ENCODE results near the gene SLC9A9. TPM values are rescaled to one million over a fixed set of nuclear protein-coding genes. Genes with fewer than 3 reads are reported as not detected.
A peak's percentile ranks its signal among the peaks of the same experiment; 100 is the strongest.

The SLC9A9 gene
- total and polyA plus RNA-seq, 12 donors = 1.3 to 8.4 (median 3.0) TPM

DNA sequence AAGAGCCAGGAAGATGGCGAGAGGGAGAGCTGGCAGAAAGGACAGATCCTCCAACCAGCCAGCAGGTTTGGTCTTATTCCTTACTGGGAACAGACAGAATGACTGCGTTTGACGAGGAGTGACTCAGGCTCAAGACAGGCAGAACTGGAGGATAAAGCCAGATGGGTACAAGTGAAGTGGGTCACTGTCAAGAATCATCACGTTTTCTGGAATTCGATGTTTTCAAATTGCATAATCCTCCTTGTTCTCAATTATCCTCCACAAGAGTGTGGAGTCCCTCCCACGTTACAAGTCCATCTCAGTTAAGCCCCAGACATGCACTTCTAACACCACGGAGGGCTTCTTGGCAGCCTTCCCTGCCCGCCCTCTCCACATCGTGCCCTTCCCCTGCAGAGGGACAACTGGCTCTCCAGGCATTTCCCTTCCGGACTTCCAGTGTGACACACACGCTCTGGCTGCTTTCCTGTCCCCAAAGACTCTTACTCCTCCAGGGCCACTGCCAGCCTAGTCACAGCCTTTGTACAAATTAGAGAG lies 545.6 kb downstream of the SLC9A9 start:
- Histone ChIP-seq H3K36me3 (no peaks in the 10 kb centered on the region), H3K27ac (peak overlapping the region in 7 of 10 donors; percentile 14 to 52 (median 37)), H3K4me3 (no peak overlapping the region), H3K4me1 (peaks cover 0 to 49% (median 30%) of the 10 kb centered on the region in 9 donors), H3K27me3 (no peaks in the 10 kb centered on the region), H3K9me3 (no peaks in the 10 kb centered on the region)
- WGBS, 2 donors = 24 to 33% methylated on average over 11 of the region's 11 CpGs
- no peak for TF ChIP-seq CTCF (IDR thresholded peaks at IDR 0.05)
- ATAC-seq (peak; percentile 81 to 93 (median 90)), DNase-seq (peak; percentile 70 to 74)
- intact Hi-C loops (cut with DNase I) = loop anchor here in 2 of 10 donors (5.0 to 10.0 kb wide), 2 partner anchors 140 to 178 kb away; no protein-coding TSS in a partner anchor

- H3K9me3 ChIP-seq = no peaks in the 10 kb centered on the region
- H3K27ac ChIP-seq = no peak overlapping the region
- peaks cover 0 to 34% (median 21%) of the 10 kb centered on the region in 9 donors for H3K4me1 ChIP-seq
- WGBS, 2 donors = 87 to 89% methylated on average over 5 of the region's 5 CpGs
- TF ChIP-seq CTCF (IDR thresholded peaks at IDR 0.05) = no peak
- ATAC-seq (no peak), DNase-seq (no peak)
- H3K4me3 ChIP-seq = no peak overlapping the region
- intact Hi-C loops (cut with DNase I) = loop anchor here in 2 of 10 donors (5.0 to 10.0 kb wide), 2 partner anchors 141 to 176 kb away; no protein-coding TSS in a partner anchor
- no peaks in the 10 kb centered on the region for H3K27me3 ChIP-seq
- no peaks in the 10 kb centered on the region for H3K36me3 ChIP-seq
Measured at GRCh38 chr3:143301031-143301901, 547.0 kb downstream of the SLC9A9 start.

DNA sequence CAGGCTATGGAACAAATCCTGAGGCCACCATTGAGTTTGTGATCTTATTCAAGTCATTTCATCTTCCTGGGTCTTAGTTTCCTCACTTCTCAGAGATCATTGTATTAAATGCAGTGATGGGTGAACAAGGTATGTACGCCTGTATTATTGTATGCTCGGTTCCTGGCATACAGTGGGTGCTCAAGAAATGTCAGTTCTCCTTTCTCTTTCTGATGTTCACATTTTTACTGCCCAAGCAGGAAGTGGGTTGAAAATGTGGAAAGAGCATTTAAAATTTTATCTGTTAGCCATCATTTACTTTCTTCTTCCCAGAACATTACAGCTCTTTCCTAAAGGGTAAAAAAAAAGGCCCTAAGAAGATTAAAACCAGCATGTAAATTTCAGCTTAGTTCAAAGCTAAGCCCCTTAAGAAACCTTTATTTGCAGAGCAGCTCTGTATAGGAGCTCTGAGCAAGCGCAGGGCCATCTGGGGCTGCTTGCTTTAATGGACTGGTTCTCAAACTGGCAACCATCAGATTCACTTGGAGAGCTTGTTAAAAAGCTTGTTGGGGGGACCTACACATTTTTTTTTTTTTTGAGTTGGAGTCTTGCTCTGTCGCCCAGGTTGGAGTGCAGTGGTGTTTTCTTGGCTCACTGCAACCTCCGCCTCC lies 549.3 kb downstream of the SLC9A9 start:
- 94 to 96% methylated on average over 5 of the region's 5 CpGs for WGBS, 2 donors

More for the DNA sequence above, 549.3 kb downstream of the SLC9A9 start:
- ATAC-seq (no peak), DNase-seq (no peak)
- intact Hi-C loops (cut with DNase I) = no loop called here
- no peak for TF ChIP-seq CTCF (IDR thresholded peaks at IDR 0.05)
- H3K27ac ChIP-seq = no peak overlapping the region
- H3K9me3 ChIP-seq = no peaks in the 10 kb centered on the region
- H3K4me3 ChIP-seq = no peak overlapping the region
- H3K36me3 ChIP-seq = no peaks in the 10 kb centered on the region
- H3K4me1 ChIP-seq = peaks cover 0 to 45% (median 18%) of the 10 kb centered on the region in 9 donors
- H3K27me3 ChIP-seq = no peaks in the 10 kb centered on the region

All from heart right ventricle (tissue), 16 donors.